ENCODE measurements around the gene FANCE. TPM values are rescaled to one million over a fixed set of nuclear protein-coding genes. Genes with fewer than 3 reads are reported as not detected.

The FANCE gene
- total and polyA plus RNA-seq, 2 experiments from 2014 or later, result 4.1 to 8.7 TPM

DNA sequence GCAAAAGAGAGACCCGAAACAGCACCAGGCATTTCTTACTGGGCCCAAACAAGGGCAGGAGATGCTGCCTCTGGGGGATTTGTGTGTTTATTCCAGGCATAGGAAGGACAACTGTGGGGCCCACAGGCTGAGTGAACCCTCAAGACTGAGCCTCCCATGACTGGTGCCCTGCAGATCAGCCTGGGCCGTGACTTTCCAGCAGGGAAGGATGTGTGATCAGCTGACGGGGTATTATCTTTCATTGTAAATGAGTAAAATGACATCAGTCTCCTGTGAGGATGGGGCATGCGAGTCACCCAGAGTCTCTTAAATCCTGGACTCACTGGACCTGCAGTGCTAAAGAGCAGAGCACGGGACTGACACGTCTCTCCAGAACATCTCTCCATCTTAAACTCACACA, 48.6 kb downstream of the FANCE start:
- H3K4me3 ChIP-seq, result no peak overlapping the region
- DNase-seq (ENCODE audit: low spot score), result peak; percentile 62
- WGBS (ENCODE audit: low lambda C conversion rate, missing lambda C conversion rate), result 50% methylated on average over 6 of the region's 6 CpGs
- H3K27ac ChIP-seq, result no peak overlapping the region
- H3K4me2 ChIP-seq, result no peak overlapping the region
- no peaks in the 10 kb centered on the region for H4K20me1 ChIP-seq (ENCODE audit: insufficient read depth, poor library complexity, severe bottlenecking)
- TF ChIP-seq, protein P1, sequence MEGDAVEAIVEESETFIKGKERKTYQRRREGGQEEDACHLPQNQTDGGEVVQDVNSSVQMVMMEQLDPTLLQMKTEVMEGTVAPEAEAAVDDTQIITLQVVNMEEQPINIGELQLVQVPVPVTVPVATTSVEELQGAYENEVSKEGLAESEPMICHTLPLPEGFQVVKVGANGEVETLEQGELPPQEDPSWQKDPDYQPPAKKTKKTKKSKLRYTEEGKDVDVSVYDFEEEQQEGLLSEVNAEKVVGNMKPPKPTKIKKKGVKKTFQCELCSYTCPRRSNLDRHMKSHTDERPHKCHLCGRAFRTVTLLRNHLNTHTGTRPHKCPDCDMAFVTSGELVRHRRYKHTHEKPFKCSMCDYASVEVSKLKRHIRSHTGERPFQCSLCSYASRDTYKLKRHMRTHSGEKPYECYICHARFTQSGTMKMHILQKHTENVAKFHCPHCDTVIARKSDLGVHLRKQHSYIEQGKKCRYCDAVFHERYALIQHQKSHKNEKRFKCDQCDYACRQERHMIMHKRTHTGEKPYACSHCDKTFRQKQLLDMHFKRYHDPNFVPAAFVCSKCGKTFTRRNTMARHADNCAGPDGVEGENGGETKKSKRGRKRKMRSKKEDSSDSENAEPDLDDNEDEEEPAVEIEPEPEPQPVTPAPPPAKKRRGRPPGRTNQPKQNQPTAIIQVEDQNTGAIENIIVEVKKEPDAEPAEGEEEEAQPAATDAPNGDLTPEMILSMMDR (IDR thresholded peaks at IDR 0.05; ENCODE audit: poor library complexity), result no peak
- no peak for TF ChIP-seq EZH2 (IDR thresholded peaks at IDR 0.05; ENCODE audit: borderline replicate concordance)
- no peak for TF ChIP-seq EZH2phosphoT487 (IDR thresholded peaks at IDR 0.05; ENCODE audit: low read depth, severe bottlenecking, unreplicated experiment)
- peaks cover 35% of the 10 kb centered on the region for H3K79me2 ChIP-seq
- H3K36me3 ChIP-seq (replicated peaks; ENCODE audit: insufficient read depth, low read depth), result no peaks in the 10 kb centered on the region
- no peaks in the 10 kb centered on the region for H3K9me2 ChIP-seq (replicated peaks; ENCODE audit: insufficient read depth)
- H3K27me3 ChIP-seq, result no peaks in the 10 kb centered on the region
- H2AFZ ChIP-seq, result no peak overlapping the region
- no peaks in the 10 kb centered on the region for H3K9me3 ChIP-seq (ENCODE audit: low read depth)
- H3K4me1 ChIP-seq (ENCODE audit: insufficient read depth), result peaks cover 10% of the 10 kb centered on the region

DNA sequence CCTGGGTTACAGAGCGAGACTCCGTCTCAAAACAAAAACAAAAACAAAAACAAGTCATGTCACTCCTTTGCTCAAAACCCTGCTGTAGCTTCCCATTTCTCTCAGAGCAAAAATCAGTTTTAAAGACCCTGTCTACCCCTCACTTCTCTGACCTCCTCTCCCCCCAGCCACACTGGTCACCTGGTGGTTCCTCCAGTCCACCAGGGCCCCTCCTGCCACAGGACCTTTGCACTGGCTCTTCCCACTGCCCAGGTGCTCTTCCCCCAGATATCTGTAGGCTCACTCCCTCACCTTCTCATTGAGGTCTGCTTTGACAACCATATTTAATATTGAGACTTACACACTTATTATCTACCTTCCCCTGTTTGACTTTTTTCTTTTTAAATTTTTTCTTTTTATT, 49.6 kb downstream of the FANCE start:
- Histone ChIP-seq H3K4me3 (no peak overlapping the region), H3K9me3 (ENCODE audit: low read depth) (no peaks in the 10 kb centered on the region), H3K4me2 (no peak overlapping the region), H2AFZ (no peak overlapping the region), H3K4me1 (ENCODE audit: insufficient read depth) (peaks cover 10% of the 10 kb centered on the region), H3K36me3 (replicated peaks; ENCODE audit: insufficient read depth, low read depth) (no peaks in the 10 kb centered on the region), H4K20me1 (ENCODE audit: insufficient read depth, poor library complexity, severe bottlenecking) (no peaks in the 10 kb centered on the region), H3K9me2 (replicated peaks; ENCODE audit: insufficient read depth) (no peaks in the 10 kb centered on the region), H3K27me3 (no peaks in the 10 kb centered on the region), H3K79me2 (peaks cover 25% of the 10 kb centered on the region), H3K27ac (no peak overlapping the region)
- no peak for DNase-seq (ENCODE audit: low spot score)
- 92% methylated on average over 2 of the region's 2 CpGs for WGBS (ENCODE audit: low lambda C conversion rate, missing lambda C conversion rate)
- TF ChIP-seq, protein P1 (IDR thresholded peaks at IDR 0.05; ENCODE audit: poor library complexity), result no peak
- TF ChIP-seq EZH2phosphoT487 (IDR thresholded peaks at IDR 0.05; ENCODE audit: low read depth, severe bottlenecking, unreplicated experiment) (no peak), EZH2 (IDR thresholded peaks at IDR 0.05; ENCODE audit: borderline replicate concordance) (no peak)

DNA sequence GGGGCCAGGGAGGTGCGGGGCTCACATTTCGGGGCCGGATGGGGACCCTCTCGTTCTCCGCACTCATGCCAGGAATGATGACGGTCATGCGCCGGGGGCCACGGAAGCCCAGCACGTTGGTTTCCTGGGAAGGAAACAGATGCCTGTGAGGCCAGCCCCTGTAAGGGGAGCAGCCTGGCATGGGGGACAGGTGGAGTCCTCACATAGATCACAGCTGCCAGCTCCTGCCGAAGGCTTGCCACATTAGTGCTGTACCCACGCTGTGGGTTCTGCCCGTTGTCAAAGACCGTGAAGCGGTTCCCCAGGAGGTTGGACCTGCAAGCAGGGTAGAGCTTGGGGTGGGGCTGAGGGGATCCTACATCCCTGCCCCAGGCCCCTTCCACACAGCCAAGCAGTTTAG, 51.4 kb downstream of the FANCE start:
- Histone ChIP-seq H3K27me3 (no peaks in the 10 kb centered on the region), H3K4me3 (no peak overlapping the region), H3K4me1 (ENCODE audit: insufficient read depth) (peaks cover 4% of the 10 kb centered on the region), H3K79me2 (peaks cover 13% of the 10 kb centered on the region), H2AFZ (no peak overlapping the region), H4K20me1 (ENCODE audit: insufficient read depth, poor library complexity, severe bottlenecking) (no peaks in the 10 kb centered on the region), H3K36me3 (replicated peaks; ENCODE audit: insufficient read depth, low read depth) (no peaks in the 10 kb centered on the region), H3K27ac (no peak overlapping the region), H3K9me3 (ENCODE audit: low read depth) (no peaks in the 10 kb centered on the region), H3K9me2 (replicated peaks; ENCODE audit: insufficient read depth) (no peaks in the 10 kb centered on the region), H3K4me2 (no peak overlapping the region)
- no peak for DNase-seq (ENCODE audit: low spot score)
- 86% methylated on average over 15 of the region's 15 CpGs for WGBS (ENCODE audit: low lambda C conversion rate, missing lambda C conversion rate)
- no peak for TF ChIP-seq EZH2phosphoT487 (IDR thresholded peaks at IDR 0.05; ENCODE audit: low read depth, severe bottlenecking, unreplicated experiment)
- TF ChIP-seq EZH2 (IDR thresholded peaks at IDR 0.05; ENCODE audit: borderline replicate concordance), result no peak
- TF ChIP-seq, protein P1 (IDR thresholded peaks at IDR 0.05; ENCODE audit: poor library complexity), result no peak

DNA sequence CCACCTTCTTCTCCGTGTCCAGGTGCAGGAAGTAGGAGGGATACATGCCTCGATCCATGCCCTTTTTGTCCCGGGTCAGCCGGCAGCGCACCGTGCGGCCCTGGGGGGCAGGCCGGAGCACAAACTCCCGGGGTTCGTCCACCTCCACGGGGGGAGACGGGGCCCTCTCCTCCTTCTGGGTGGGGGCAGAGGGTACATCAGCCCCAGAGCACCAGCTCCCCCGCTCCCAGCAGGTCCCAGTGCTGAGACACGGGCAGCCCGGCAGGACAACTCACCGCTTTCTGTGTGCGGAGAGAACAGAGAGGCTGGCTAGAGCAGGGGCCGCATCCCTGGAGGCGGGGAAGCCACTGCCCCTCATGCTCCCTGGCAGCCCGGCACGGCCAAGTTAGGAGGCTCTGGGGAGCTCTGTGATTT, 53.9 kb downstream of the FANCE start:
- Histone ChIP-seq H2AFZ (no peak overlapping the region), H4K20me1 (ENCODE audit: insufficient read depth, poor library complexity, severe bottlenecking) (no peaks in the 10 kb centered on the region), H3K4me3 (no peak overlapping the region), H3K4me2 (peak overlapping the region; percentile 51), H3K27me3 (no peaks in the 10 kb centered on the region), H3K9me2 (replicated peaks; ENCODE audit: insufficient read depth) (no peaks in the 10 kb centered on the region), H3K36me3 (replicated peaks; ENCODE audit: insufficient read depth, low read depth) (no peaks in the 10 kb centered on the region), H3K9me3 (ENCODE audit: low read depth) (no peaks in the 10 kb centered on the region), H3K79me2 (no peaks in the 10 kb centered on the region), H3K4me1 (ENCODE audit: insufficient read depth) (no peaks in the 10 kb centered on the region), H3K27ac (no peak overlapping the region)
- WGBS (ENCODE audit: low lambda C conversion rate, missing lambda C conversion rate), result 46% methylated on average over 20 of the region's 21 CpGs
- no peak for TF ChIP-seq EZH2 (IDR thresholded peaks at IDR 0.05; ENCODE audit: borderline replicate concordance)
- TF ChIP-seq EZH2phosphoT487 (IDR thresholded peaks at IDR 0.05; ENCODE audit: low read depth, severe bottlenecking, unreplicated experiment), result no peak
- no peak for DNase-seq (ENCODE audit: low spot score)

Data from hepatocyte (in vitro differentiated cells).